ENCODE measurements around the gene C2orf15. TPM values are rescaled to one million over a fixed set of nuclear protein-coding genes. Genes with fewer than 3 reads are reported as not detected.
"Not testable (repeated sequence)": the region's sequence is repeated elsewhere in the genome, so short reads cannot be mapped to it uniquely, and the experiment has no call there.

Gene C2orf15, protein sequence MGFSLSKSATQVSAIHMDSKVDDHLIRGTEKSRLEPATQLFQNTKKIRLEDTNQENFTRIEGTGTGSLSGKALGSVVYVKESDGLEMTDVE
- total RNA-seq: under 1 TPM; 0.47 to 0.58 TPM

GRCh38 chr2:99141110-99142108 is at the start of gene C2orf15:
TSS of gene C2orf15 (plus strand) at chr2:99141707. CDS start at chr2:99150559, 8,852 bp downstream.
- CTCF ChIA-PET: interaction anchor here (0.7 to 2.5 kb wide), 6 partner anchors 9 to 44 kb away, joined by 3 to 27 read pairs (median 5); partner anchors contain the start of genes LIPT1, MITD1, MRPL30 and TSGA10
- peak within 1 kb of the TSS; percentile 97 for H3K4me3 Mint-ChIP-seq

GRCh38 chr2:99096728-99097127 is 44.8 kb upstream of the C2orf15 start:
- Mint-ChIP-seq H3K9me3 (ENCODE audit: low read depth) (peaks cover 2% of the 10 kb centered on the region), H3K36me3 (no peaks in the 10 kb centered on the region), H3K27ac (no peak overlapping the region), H3K4me1 (peaks cover 7% of the 10 kb centered on the region), H3K4me3 (no peak overlapping the region), H3K27me3 (peaks cover 7% of the 10 kb centered on the region)
- ATAC-seq (no peak), DNase-seq (no peak)
- CTCF ChIA-PET: no interaction called here

More at GRCh38 chr2:99141110-99142108, at the start of gene C2orf15:
- peaks cover 6% of the 10 kb centered on the region for H3K36me3 Mint-ChIP-seq
- peak within 1 kb of the TSS; percentile 87 for H3K27ac Mint-ChIP-seq
- ATAC-seq: peak; percentile 93
- peak; percentile 96 for DNase-seq
- H3K4me1 Mint-ChIP-seq: peaks cover 25% of the 10 kb centered on the region
- H3K9me3 Mint-ChIP-seq (ENCODE audit: low read depth): no peaks in the 10 kb centered on the region
- peaks cover 3% of the 10 kb centered on the region for H3K27me3 Mint-ChIP-seq

DNA sequence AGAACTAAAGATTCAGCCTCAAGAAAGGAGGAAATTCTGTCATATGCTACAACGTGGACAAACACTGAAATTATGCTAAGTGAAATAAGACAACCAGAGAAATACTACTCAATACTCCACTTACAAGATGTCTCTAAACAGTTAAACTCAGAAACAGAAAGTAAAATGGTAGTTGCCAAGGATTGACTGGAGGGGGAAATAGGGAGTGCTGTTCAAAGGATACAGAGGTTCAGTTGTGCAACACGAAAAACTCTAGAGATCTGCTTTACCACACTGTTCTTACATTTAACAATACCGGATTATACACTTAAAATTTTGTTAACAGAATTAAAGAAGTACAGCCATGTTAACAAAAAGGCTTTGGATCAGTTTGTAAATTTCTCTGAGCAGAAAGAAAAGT is 39.8 kb upstream of the C2orf15 start:
- ATAC-seq (no peak), DNase-seq (no peak)
- H3K4me1 Mint-ChIP-seq: peaks cover 5% of the 10 kb centered on the region
- no peaks in the 10 kb centered on the region for H3K9me3 Mint-ChIP-seq (ENCODE audit: low read depth)
- no peaks in the 10 kb centered on the region for H3K36me3 Mint-ChIP-seq
- H3K27ac Mint-ChIP-seq: no peak overlapping the region
- no peak overlapping the region for H3K4me3 Mint-ChIP-seq
- no peaks in the 10 kb centered on the region for H3K27me3 Mint-ChIP-seq
- CTCF ChIA-PET: interaction anchor here (0.7 kb wide), 1 partner anchor 145 kb away, joined by 3 read pairs; no protein-coding TSS in a partner anchor

DNA sequence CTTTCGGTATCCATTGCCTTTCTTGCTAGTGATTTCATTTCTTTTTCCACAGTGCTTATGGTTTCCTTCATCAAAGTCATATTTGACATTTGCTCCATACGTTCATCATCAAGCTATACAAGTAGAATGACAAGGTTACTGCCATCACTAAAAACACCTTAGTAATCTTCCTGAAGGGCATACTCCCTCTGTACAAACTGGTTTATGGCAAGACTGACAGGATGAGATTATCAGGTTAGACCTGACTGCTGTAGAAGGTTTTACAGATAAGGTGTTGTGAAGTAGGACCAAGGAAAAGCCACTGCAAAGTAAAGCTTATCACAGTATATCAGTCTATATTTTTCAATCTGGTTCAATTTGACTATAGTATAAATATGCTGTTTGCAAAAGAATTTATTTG is 37.5 kb upstream of the C2orf15 start:
- Mint-ChIP-seq H3K4me3 (no peak overlapping the region), H3K27ac (no peak overlapping the region), H3K36me3 (no peaks in the 10 kb centered on the region), H3K4me1 (peaks cover 5% of the 10 kb centered on the region), H3K27me3 (no peaks in the 10 kb centered on the region), H3K9me3 (ENCODE audit: low read depth) (no peaks in the 10 kb centered on the region)
- ATAC-seq: no peak
- CTCF ChIA-PET: interaction anchor here (0.6 to 1.2 kb wide), 3 partner anchors 19 to 386 kb away, joined by 3 read pairs; partner anchors contain the start of genes MRPL30 and REV1
- DNase-seq: no peak

DNA sequence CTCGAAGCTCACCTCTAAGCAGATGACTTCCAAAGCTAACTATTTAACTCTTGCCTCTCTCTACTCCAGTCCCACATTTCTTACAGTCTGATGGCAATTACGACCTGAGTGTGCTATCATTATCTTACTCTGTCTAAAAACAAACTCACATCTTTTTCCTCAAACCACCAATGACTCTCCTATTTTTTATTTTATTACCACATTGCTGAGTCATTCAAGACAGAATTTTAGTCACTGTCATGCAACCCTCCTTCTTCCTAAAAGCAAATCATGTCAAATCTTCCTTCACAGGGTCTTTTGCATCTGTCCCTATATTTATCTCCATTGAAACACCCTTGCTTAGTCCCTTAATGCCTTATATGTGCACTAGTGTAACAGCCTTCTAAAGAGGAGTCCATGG is 34.6 kb upstream of the C2orf15 start:
- CTCF ChIA-PET: no interaction called here
- H3K36me3 Mint-ChIP-seq: no peaks in the 10 kb centered on the region
- H3K4me3 Mint-ChIP-seq: no peak overlapping the region
- no peaks in the 10 kb centered on the region for H3K9me3 Mint-ChIP-seq (ENCODE audit: low read depth)
- no peak for DNase-seq
- H3K27ac Mint-ChIP-seq: no peak overlapping the region
- H3K27me3 Mint-ChIP-seq: peaks cover 2% of the 10 kb centered on the region
- H3K4me1 Mint-ChIP-seq: no peaks in the 10 kb centered on the region
- no peak for ATAC-seq

DNA sequence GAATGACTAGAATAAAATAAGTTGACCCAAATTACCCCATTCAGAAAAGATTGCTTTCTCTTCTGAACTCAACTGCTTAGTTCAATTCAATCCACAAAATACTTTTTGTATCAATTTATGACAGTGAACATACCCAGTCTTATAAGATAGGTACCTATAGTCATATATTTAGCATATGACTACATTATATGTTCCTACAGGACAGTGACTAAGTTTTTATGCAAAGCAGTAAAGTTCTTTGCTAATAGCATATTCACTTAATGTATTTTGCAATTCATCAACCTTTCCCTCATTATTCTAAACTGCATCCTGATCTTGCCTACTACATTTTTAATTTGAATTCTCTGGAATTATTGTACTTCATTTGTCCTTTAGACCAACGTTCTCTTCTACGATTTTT is 30.3 kb upstream of the C2orf15 start:
- Mint-ChIP-seq H3K9me3 (ENCODE audit: low read depth) (no peaks in the 10 kb centered on the region), H3K27ac (no peak overlapping the region), H3K36me3 (no peaks in the 10 kb centered on the region), H3K4me1 (no peaks in the 10 kb centered on the region), H3K27me3 (peaks cover 2% of the 10 kb centered on the region), H3K4me3 (no peak overlapping the region)
- CTCF ChIA-PET: no interaction called here
- no peak for ATAC-seq
- DNase-seq: no peak

DNA sequence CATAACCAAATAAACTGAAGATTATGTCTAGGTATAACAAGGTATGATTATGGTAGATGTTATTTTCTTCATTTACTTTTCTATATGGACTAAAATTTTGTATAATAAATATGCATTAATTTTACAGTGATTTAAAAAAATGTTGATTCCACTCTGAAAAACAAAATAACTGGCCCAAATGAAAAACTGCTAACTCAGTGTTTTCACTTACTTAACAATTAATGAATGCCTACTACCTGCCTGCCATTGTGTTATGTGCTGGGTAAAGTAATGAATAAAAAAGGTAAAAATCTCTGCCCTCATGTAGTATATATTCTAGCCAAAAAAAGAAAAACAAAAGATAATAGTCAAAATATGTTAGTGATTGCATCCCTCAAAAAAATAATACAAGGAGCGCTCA is 29.6 kb upstream of the C2orf15 start:
- Mint-ChIP-seq H3K27ac (no peak overlapping the region), H3K4me3 (no peak overlapping the region), H3K4me1 (no peaks in the 10 kb centered on the region), H3K9me3 (ENCODE audit: low read depth) (no peaks in the 10 kb centered on the region), H3K36me3 (no peaks in the 10 kb centered on the region), H3K27me3 (peaks cover 2% of the 10 kb centered on the region)
- ATAC-seq (no peak), DNase-seq (no peak)
- CTCF ChIA-PET: no interaction called here

GRCh38 chr2:99112617-99113016 is 28.9 kb upstream of the C2orf15 start:
- ATAC-seq: no peak
- peaks cover 2% of the 10 kb centered on the region for H3K27me3 Mint-ChIP-seq
- no peak for DNase-seq
- H3K9me3 Mint-ChIP-seq (ENCODE audit: low read depth): no peaks in the 10 kb centered on the region
- no peaks in the 10 kb centered on the region for H3K36me3 Mint-ChIP-seq
- H3K27ac Mint-ChIP-seq: no peak overlapping the region
- no peaks in the 10 kb centered on the region for H3K4me1 Mint-ChIP-seq
- H3K4me3 Mint-ChIP-seq: no peak overlapping the region
- CTCF ChIA-PET: no interaction called here

DNA sequence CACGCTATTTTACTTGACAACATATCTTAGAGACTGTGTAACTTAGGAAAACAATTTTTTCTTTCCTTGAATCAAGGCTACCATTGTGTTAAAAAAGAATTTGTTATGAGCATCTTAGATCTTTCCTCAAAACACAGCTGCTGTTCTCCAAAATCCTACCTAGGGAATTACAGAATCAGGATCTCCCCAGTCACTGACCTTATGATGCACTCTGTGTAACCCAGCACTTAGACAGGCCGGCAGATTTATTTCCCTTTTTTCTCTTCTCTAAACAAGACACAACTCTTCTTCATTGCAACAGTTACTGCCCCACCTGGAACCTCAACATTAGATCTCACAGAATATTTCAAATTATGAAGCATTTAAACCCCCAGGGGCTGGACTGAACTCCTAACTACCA is 13.5 kb upstream of the C2orf15 start:
- CTCF ChIA-PET: no interaction called here
- DNase-seq (no peak), ATAC-seq (no peak)
- H3K27me3 Mint-ChIP-seq: no peaks in the 10 kb centered on the region
- no peaks in the 10 kb centered on the region for H3K4me1 Mint-ChIP-seq
- peaks cover 15% of the 10 kb centered on the region for H3K9me3 Mint-ChIP-seq (ENCODE audit: low read depth)
- H3K4me3 Mint-ChIP-seq: no peak overlapping the region
- H3K27ac Mint-ChIP-seq: no peak overlapping the region
- peaks cover 29% of the 10 kb centered on the region for H3K36me3 Mint-ChIP-seq

DNA sequence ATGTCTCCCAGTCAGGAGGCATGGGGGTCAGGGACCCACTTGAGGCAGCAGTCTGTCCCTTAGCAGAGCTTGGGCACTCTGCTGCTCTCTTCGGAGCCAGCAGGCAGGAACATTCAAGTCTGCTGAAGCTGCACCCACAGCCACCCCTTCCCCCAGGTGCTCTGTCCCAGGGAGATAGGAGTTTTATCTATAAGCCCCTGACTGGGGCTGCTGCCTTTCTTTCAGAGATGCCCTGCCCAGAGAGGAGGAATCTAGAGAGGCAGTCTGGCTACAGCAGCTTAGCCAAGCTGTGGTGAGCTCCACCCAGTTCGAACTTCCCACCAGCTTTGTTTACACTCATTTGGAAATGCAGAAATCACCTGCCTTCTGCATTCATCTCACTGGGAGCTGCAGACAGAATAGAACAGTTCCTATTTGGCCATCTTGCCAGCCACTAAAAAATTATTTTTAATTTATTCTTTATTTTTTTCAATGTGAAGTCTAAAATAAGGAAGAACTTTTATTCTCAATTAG is 6.4 kb upstream of the C2orf15 start:
- H3K4me1 Mint-ChIP-seq, DNase-seq, ATAC-seq, CTCF ChIA-PET, H3K4me3 Mint-ChIP-seq, H3K27me3 Mint-ChIP-seq, H3K27ac Mint-ChIP-seq: not testable (repeated sequence)
- Mint-ChIP-seq H3K36me3 (peaks cover 28% of the 10 kb centered on the region), H3K9me3 (ENCODE audit: low read depth) (peaks cover 12% of the 10 kb centered on the region)

DNA sequence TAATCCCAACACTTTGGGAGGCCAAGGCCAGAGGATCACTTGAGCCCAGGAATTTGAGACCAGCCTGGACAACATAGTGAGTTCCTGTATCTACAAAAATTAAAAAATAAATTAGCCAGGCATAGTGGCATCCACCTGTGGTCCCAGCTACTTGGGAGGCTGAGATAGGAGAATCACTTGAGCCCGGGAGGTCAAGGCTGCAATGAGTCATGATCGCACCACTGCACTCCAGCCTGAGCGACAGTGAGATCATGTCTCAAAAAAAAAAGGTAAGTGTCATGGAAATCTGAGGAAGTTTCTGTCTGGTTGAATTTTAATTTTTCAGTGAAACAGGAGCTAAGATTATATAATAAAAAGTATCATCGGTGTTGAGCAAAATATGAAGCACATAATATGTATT is 2.5 kb upstream of the C2orf15 start:
- ATAC-seq (no peak), DNase-seq (no peak)
- Mint-ChIP-seq H3K9me3 (ENCODE audit: low read depth) (peaks cover 2% of the 10 kb centered on the region), H3K4me1 (peaks cover 25% of the 10 kb centered on the region), H3K4me3 (peak overlapping the region; percentile 13), H3K36me3 (peaks cover 14% of the 10 kb centered on the region), H3K27me3 (peaks cover 3% of the 10 kb centered on the region), H3K27ac (no peak overlapping the region)
- CTCF ChIA-PET: no interaction called here

- Mint-ChIP-seq H3K27ac (peak overlapping the region; percentile 87), H3K9me3 (ENCODE audit: low read depth) (no peaks in the 10 kb centered on the region), H3K27me3 (peaks cover 3% of the 10 kb centered on the region), H3K4me1 (peaks cover 25% of the 10 kb centered on the region), H3K36me3 (peaks cover 8% of the 10 kb centered on the region), H3K4me3 (peak overlapping the region; percentile 97)
- ATAC-seq (no peak), DNase-seq (no peak)
- CTCF ChIA-PET: interaction anchor here (0.7 to 2.5 kb wide), 6 partner anchors 8 to 45 kb away, joined by 3 to 27 read pairs (median 5); partner anchors contain the start of genes LIPT1, MITD1, MRPL30 and TSGA10
Measured at GRCh38 chr2:99140056-99140859, 1.2 kb upstream of the C2orf15 start.

DNA sequence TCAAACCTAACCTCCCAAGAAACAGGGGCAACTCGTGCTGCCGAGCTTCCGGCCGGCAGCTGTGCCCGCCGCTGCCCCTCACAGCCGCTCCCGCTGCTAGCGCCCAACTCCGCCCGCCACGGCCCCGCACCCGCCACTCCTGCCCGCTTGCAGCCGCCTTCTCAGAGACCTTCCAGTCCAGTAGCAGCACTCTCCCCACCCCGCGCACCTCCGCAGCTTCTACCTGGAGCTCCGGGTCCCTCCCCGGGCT is 722 bp upstream of the C2orf15 start:
- DNase-seq (no peak), ATAC-seq (peak; percentile 49)
- H3K27ac Mint-ChIP-seq: peak overlapping the region; percentile 87
- CTCF ChIA-PET: interaction anchor here (0.7 to 2.5 kb wide), 6 partner anchors 9 to 45 kb away, joined by 3 to 27 read pairs (median 5); partner anchors contain the start of genes LIPT1, MITD1, MRPL30 and TSGA10
- peaks cover 25% of the 10 kb centered on the region for H3K4me1 Mint-ChIP-seq
- peaks cover 6% of the 10 kb centered on the region for H3K36me3 Mint-ChIP-seq
- peaks cover 3% of the 10 kb centered on the region for H3K27me3 Mint-ChIP-seq
- H3K9me3 Mint-ChIP-seq (ENCODE audit: low read depth): no peaks in the 10 kb centered on the region
- H3K4me3 Mint-ChIP-seq: peak overlapping the region; percentile 97
